Stimulated activated CD8-positive, alpha-beta memory T cell treated with anti-CD3 and anti-CD28 coated beads, Interleukin-12 subunit alpha, Interleukin-12 subunit beta, amount 100 ng/mL, for 4 hours (primary cell): ENCODE data around the gene ABCC1.
"Not testable (repeated sequence)": the region's sequence is repeated elsewhere in the genome, so short reads cannot be mapped to it uniquely, and the experiment has no call there.

Experiments
- DNase-seq: peaks from one replicate; pipeline ENCODE4 v3.0.0-alpha.2; 2020; ENCODE audit warnings: low read depth

ABCC1 gene

GRCh38 chr16:16141784-16142396 lies 192.5 kb downstream of the ABCC1 start:
- no peak for DNase-seq

- no peak for DNase-seq
Measured at GRCh38 chr16:16143038-16143763, 193.8 kb downstream of the ABCC1 start.

- DNase-seq = no peak
Measured at GRCh38 chr16:16143931-16144330, 194.5 kb downstream of the ABCC1 start.

- DNase-seq = no peak
Measured at GRCh38 chr16:16144416-16144815, 195.0 kb downstream of the ABCC1 start.

GRCh38 chr16:16145286-16145685 lies 195.9 kb downstream of the ABCC1 start:
- no peak for DNase-seq

GRCh38 chr16:16146380-16147315 lies 197.2 kb downstream of the ABCC1 start:
- DNase-seq = no peak

GRCh38 chr16:16147316-16147999 lies 198.0 kb downstream of the ABCC1 start:
- no peak for DNase-seq

- DNase-seq = not testable (repeated sequence)
Measured at GRCh38 chr16:16148000-16148599, 198.7 kb downstream of the ABCC1 start.

GRCh38 chr16:16148755-16149154 lies 199.3 kb downstream of the ABCC1 start:
- DNase-seq = no peak

- DNase-seq = no peak
Measured at GRCh38 chr16:16149710-16150116, 200.3 kb downstream of the ABCC1 start.

GRCh38 chr16:16150117-16150877 lies 200.9 kb downstream of the ABCC1 start:
- DNase-seq = no peak

GRCh38 chr16:16150878-16151152 lies 201.4 kb downstream of the ABCC1 start:
- DNase-seq = no peak

- DNase-seq = no peak
Measured at GRCh38 chr16:16151315-16151714, 201.9 kb downstream of the ABCC1 start.

GRCh38 chr16:16153000-16153399 lies 203.6 kb downstream of the ABCC1 start:
- not testable (repeated sequence) for DNase-seq

GRCh38 chr16:16154281-16154951 lies 205.0 kb downstream of the ABCC1 start:
- DNase-seq = no peak

- DNase-seq = no peak
Measured at GRCh38 chr16:16155234-16155633, 205.8 kb downstream of the ABCC1 start.

GRCh38 chr16:16157166-16157565 lies 207.8 kb downstream of the ABCC1 start:
- DNase-seq = no peak

GRCh38 chr16:16158082-16158658 lies 208.8 kb downstream of the ABCC1 start:
- no peak for DNase-seq

GRCh38 chr16:16158741-16159374 lies 209.4 kb downstream of the ABCC1 start:
- DNase-seq = no peak

GRCh38 chr16:16159662-16160061 lies 210.2 kb downstream of the ABCC1 start:
- DNase-seq = no peak
